Tibial nerve (tissue), 3 donors: Measurements from ENCODE around the gene OSBPL10.

Experiments used
- POLR2A ChIP-seq, 2 donors: fragments of 450-650 bp; IDR thresholded peaks; one replicate each; pipeline ENCODE4 v1.6.1; 2017; ENCODE audit warnings: antibody characterized with exemption in 2 of 2, mild to moderate bottlenecking in 2 of 2, moderate library complexity in 2 of 2
- TF ChIP-seq, protein P1 (sequence below), 5 experiments: fragments of 200-600 bp in 3 of 5; fragments of 450-650 bp in 2 of 5; sonication (generic) in 3 of 5; IDR thresholded peaks; one replicate each; pipeline ENCODE4 v1.5.1; 2016 to 2019; ENCODE audit warnings: antibody characterized with exemption in 5 of 5, mild to moderate bottlenecking in 3 of 5, moderate library complexity in 2 of 5

GRCh38 chr3:31934018-31934417, 47.0 kb downstream of the OSBPL10 start:
- TF ChIP-seq, protein P1, sequence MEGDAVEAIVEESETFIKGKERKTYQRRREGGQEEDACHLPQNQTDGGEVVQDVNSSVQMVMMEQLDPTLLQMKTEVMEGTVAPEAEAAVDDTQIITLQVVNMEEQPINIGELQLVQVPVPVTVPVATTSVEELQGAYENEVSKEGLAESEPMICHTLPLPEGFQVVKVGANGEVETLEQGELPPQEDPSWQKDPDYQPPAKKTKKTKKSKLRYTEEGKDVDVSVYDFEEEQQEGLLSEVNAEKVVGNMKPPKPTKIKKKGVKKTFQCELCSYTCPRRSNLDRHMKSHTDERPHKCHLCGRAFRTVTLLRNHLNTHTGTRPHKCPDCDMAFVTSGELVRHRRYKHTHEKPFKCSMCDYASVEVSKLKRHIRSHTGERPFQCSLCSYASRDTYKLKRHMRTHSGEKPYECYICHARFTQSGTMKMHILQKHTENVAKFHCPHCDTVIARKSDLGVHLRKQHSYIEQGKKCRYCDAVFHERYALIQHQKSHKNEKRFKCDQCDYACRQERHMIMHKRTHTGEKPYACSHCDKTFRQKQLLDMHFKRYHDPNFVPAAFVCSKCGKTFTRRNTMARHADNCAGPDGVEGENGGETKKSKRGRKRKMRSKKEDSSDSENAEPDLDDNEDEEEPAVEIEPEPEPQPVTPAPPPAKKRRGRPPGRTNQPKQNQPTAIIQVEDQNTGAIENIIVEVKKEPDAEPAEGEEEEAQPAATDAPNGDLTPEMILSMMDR (IDR thresholded peaks at IDR 0.05), result no peak
- no peak for TF ChIP-seq POLR2A (IDR thresholded peaks at IDR 0.05)
